GM20000 (cell line): Measurements from ENCODE around the gene NPR3.

ENCODE experiments used
- DNase-seq: peaks from one replicate; pipeline ENCODE4 v3.0.0; 2012; ENCODE audit warnings: low spot score
- CTCF ChIP-seq: IDR thresholded peaks from 2 replicates; pipeline ENCODE4 v1.5.1; 2012; ENCODE audit warnings: mild to moderate bottlenecking, control low read depth; ENCODE audit errors: extremely low read depth, missing control alignments

Gene NPR3

GRCh38 chr5:32735512-32735911 is 24.4 kb downstream of the NPR3 start:
- TF ChIP-seq CTCF: no peak
- no peak for DNase-seq

- TF ChIP-seq CTCF: no peak
- DNase-seq: no peak
Measured at GRCh38 chr5:32736842-32737241, 25.7 kb downstream of the NPR3 start.

GRCh38 chr5:32740651-32741050 is 29.5 kb downstream of the NPR3 start:
- no peak for DNase-seq

GRCh38 chr5:32745317-32745716 is 34.2 kb downstream of the NPR3 start:
- no peak for TF ChIP-seq CTCF
- no peak for DNase-seq

More at GRCh38 chr5:32740651-32741050, 29.5 kb downstream of the NPR3 start:
- no peak for TF ChIP-seq CTCF

- no peak for TF ChIP-seq CTCF
- DNase-seq: no peak
Measured at GRCh38 chr5:32752411-32752810, 41.3 kb downstream of the NPR3 start.

GRCh38 chr5:32753051-32753450 is 41.9 kb downstream of the NPR3 start:
- no peak for DNase-seq
- no peak for TF ChIP-seq CTCF

- no peak for DNase-seq
- TF ChIP-seq CTCF: no peak
Measured at GRCh38 chr5:32753765-32754164, 42.6 kb downstream of the NPR3 start.

GRCh38 chr5:32754284-32754683 is 43.2 kb downstream of the NPR3 start:
- TF ChIP-seq CTCF: no peak

More at GRCh38 chr5:32754284-32754683, 43.2 kb downstream of the NPR3 start:
- no peak for DNase-seq
